Prostate gland (tissue), 2 donors: Measurements from ENCODE around the gene ARF3. TPM values are rescaled to one million over a fixed set of nuclear protein-coding genes. Genes with fewer than 3 reads are reported as not detected.

Source experiments
- DNase-seq: peaks from one replicate; pipeline ENCODE4 v3.0.0-alpha.2; 2019; ENCODE audit warnings: low spot score
- H3K27ac ChIP-seq, 2 donors: fragments of 200-600 bp; sonication (generic); 2 replicates each; pipeline ENCODE4 v1.5.1; 2017 to 2019
- H3K27me3 ChIP-seq: fragments of 200-600 bp; sonication (generic); replicated peaks from 2 replicates; pipeline ENCODE4 v1.5.1; 2019; ENCODE audit not compliant: insufficient read depth
- H3K36me3 ChIP-seq, 2 donors: fragments of 200-600 bp; sonication (generic); 1 replicate in 1 of 2; 2 replicates in 1 of 2; pipeline versions ENCODE4 v1.5.1 to v1.8.1; 2017 to 2019
- H3K4me1 ChIP-seq: fragments of 200-600 bp; sonication (generic); replicated peaks from 2 replicates; pipeline ENCODE4 v1.5.1; 2019
- H3K4me3 ChIP-seq, 2 donors: fragments of 200-600 bp; sonication (generic); 2 replicates each; pipeline ENCODE4 v1.5.1; 2017 to 2019
- H3K9me3 ChIP-seq: fragments of 200-600 bp; sonication (generic); 2 replicates; pipeline ENCODE4 v1.5.1; 2017
- POLR2A ChIP-seq: fragments of 450-650 bp; IDR thresholded peaks from one replicate; pipeline ENCODE4 v1.6.1; 2016; ENCODE audit warnings: antibody characterized with exemption, mild to moderate bottlenecking
- POLR2AphosphoS5 ChIP-seq: sonication (generic); formaldehyde crosslinking; IDR thresholded peaks from one replicate; pipeline ENCODE4 v1.6.1; 2017; ENCODE audit warnings: antibody characterized with exemption
- WGBS: methylation state at CpG from one replicate; pipeline ENCODE4 v1.1.5; 2018; 5-methylcytosine and 5-hydroxymethylcytosine counted together
- intact Hi-C: fragments of 100-400 bp; cut with DNase I; formaldehyde crosslinking; loops from one replicate; pipeline ENCODE4 v1.14.2; 2022
- total RNA-seq, 2 donors: library from RNA; depleted of rRNA; stranded (reverse); fragments of >200 nt; gene quantifications; one replicate each; pipeline ENCODE4 v1.1.0, GENCODE V29; 2016
- TF ChIP-seq, protein P1 (sequence below), 4 experiments: fragments of 200-600 bp in 2 of 4; fragments of 450-650 bp in 2 of 4; sonication (generic) in 2 of 4; IDR thresholded peaks; 1 replicate in 3 of 4; 2 replicates in 1 of 4; pipeline ENCODE4 v1.5.1; 2016 to 2019; ENCODE audit warnings: antibody characterized with exemption in 4 of 4, mild to moderate bottlenecking in 2 of 4, moderate library complexity in 2 of 4

Gene ARF3
- total RNA-seq, 2 donors from 2014 or later = 87.6 to 92.4 TPM

DNA sequence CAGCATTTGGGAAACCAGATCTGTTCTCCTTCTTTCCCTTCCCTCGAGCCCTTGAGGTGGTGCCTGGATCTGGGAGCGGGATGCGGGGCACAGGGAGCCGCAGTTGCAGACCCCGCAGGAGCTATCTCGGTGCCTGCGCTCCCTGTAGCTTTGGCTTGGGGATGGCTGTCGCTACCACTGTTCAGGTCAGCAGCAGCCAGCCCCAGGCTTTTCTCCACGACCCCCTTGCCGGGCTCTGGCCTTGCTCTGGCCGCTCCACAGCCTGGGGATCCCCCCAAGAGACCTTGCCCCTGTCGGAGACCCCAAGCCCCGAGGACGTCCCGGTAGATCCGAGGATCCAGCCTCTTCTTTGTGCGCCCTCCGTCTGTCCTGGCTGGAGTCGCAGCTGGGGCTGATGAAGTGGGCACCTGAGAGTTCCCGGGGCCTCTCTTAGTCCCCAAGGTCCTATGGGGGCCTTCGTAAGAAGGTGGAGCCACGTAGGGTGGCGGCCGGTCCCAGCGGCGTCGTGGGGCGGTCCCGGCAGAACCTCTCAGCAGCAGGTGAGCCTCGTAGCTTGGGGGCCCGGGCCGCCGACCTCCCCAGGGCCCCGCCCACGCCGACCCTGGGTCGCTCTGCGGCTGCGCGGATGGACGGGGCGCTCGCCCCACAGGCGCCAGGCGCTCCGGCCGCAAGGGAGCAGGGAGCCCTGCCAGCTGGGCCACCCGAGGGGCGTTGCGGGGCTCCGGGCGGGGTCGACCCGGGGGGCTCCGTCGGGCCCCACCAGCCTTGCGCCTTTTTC, 40.6 kb upstream of the ARF3 start:
- intact Hi-C loops = loop anchor here (5.0 kb wide), 1 partner anchor 146 kb away; the partner anchor contains the start of gene DDX23
- 9% methylated on average over 54 of the region's 57 CpGs for WGBS
- H3K4me1 ChIP-seq = peaks cover 19% of the 10 kb centered on the region
- peak overlapping the region; percentile 25 to 31 for H3K4me3 ChIP-seq
- DNase-seq = no peak
- H3K27me3 ChIP-seq = peaks cover 3% of the 10 kb centered on the region
- no peaks in the 10 kb centered on the region for H3K36me3 ChIP-seq
- H3K9me3 ChIP-seq = no peaks in the 10 kb centered on the region
- TF ChIP-seq POLR2AphosphoS5 (no peak), POLR2A (no peak)
- TF ChIP-seq, protein P1, sequence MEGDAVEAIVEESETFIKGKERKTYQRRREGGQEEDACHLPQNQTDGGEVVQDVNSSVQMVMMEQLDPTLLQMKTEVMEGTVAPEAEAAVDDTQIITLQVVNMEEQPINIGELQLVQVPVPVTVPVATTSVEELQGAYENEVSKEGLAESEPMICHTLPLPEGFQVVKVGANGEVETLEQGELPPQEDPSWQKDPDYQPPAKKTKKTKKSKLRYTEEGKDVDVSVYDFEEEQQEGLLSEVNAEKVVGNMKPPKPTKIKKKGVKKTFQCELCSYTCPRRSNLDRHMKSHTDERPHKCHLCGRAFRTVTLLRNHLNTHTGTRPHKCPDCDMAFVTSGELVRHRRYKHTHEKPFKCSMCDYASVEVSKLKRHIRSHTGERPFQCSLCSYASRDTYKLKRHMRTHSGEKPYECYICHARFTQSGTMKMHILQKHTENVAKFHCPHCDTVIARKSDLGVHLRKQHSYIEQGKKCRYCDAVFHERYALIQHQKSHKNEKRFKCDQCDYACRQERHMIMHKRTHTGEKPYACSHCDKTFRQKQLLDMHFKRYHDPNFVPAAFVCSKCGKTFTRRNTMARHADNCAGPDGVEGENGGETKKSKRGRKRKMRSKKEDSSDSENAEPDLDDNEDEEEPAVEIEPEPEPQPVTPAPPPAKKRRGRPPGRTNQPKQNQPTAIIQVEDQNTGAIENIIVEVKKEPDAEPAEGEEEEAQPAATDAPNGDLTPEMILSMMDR (IDR thresholded peaks at IDR 0.05) = no peak
- no peak overlapping the region for H3K27ac ChIP-seq

DNA sequence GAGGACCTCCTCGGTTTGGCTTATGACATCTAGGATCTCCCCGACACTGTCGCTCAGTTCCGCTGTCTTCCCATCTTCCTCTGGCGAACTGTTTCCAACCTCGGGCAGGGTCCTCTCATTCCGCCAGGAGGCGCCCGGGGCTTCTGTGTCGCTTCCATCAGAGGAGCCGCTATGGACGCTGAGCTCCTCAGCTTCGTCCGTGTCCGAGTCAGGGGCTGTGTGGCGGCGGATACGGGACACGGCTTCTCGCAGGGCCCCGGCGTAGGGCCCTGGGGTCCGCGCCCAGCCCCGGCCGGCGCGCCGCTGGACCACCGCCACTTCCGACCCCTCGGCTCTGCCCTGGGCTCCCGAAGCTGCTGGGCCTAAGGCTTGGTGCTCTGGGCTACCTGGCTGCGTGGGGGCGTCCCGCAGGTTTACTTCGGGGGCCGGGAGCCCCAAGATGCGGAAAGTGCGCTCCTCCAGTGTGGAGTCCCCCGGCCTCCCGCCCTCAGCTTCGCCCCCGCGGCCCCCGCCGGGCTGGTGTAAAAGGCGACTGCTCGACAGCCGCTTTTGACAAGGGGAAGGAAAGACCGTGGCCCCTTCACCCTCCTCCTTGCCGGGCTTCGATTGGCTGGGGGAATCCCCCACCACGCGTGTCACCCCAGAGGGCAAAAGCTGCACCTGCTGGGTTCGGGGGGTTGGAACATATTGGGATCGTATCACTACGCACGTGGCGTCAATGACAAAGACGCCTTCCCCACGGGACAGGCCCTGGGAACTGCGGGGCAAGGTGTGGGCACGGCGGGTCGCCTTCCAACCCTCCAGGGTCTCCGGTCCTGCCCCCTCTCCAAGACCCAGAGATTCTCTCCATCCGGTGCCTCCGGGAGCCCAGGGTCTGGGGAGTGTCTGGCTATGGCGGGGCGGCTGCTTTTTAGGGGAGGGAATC, 39.8 kb upstream of the ARF3 start:
- 9% methylated on average over 71 of the region's 71 CpGs for WGBS
- H3K27ac ChIP-seq = no peak overlapping the region
- H3K4me1 ChIP-seq = peaks cover 19% of the 10 kb centered on the region
- peak; percentile 69 for DNase-seq
- no peaks in the 10 kb centered on the region for H3K9me3 ChIP-seq
- peak overlapping the region; percentile 18 to 30 for H3K4me3 ChIP-seq
- TF ChIP-seq, protein P1 (IDR thresholded peaks at IDR 0.05) = peak in 3 of 4 experiments; percentile 50 to 72 (median 60)
- TF ChIP-seq POLR2AphosphoS5 = no peak
- peaks cover 3% of the 10 kb centered on the region for H3K27me3 ChIP-seq
- intact Hi-C loops = loop anchor here (5.0 kb wide), 1 partner anchor 145 kb away; the partner anchor contains the start of gene DDX23
- H3K36me3 ChIP-seq = no peaks in the 10 kb centered on the region

DNA sequence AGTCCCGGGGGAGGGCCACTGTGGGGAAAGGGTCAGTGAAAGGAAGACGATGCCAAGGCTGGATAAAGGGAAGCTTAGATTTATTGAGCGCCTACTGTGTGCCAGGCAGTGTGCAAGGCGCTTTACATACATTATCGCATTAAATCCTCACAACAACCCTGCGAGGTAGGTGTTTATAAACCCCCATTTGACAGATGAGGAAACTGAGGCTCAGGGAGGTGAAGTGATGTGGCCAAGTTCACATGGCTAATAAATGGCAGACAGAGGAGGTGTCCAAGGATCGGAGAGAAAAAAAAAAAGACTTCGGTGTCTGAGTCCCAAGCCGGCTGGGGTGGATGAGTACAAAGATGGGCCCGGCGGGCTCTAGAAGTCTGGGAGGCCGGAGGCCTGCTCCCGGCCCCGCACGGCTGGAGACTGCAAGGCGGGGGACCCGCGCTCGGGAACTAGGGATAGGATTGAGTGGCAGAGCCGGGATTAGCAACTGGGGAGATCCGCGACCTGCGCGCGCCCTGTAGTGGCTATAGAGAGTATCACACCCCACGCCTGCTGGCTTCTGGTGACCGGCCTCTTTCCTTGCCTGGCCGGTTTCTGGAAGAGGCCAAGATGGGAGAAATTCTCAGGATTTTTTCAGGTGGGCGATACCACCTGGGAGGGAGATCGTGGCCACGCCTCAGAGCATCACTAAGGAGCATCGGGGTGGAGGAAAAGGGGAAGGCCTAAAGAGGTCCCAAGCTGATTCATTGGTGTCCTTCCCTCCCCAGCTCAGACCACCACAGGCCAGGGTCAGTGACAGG, 38.0 kb upstream of the ARF3 start:
- intact Hi-C loops = loop anchor here (5.0 kb wide), 1 partner anchor 143 kb away; the partner anchor contains the start of gene DDX23
- TF ChIP-seq POLR2AphosphoS5 (peak; percentile 24), POLR2A (no peak)
- TF ChIP-seq, protein P1 (IDR thresholded peaks at IDR 0.05) = peak; percentile 45 to 85 (median 70)
- Histone ChIP-seq H3K9me3 (no peaks in the 10 kb centered on the region), H3K36me3 (no peaks in the 10 kb centered on the region), H3K4me3 (no peak overlapping the region), H3K27ac (no peak overlapping the region), H3K27me3 (peaks cover 3% of the 10 kb centered on the region), H3K4me1 (peaks cover 19% of the 10 kb centered on the region)
- peak; percentile 77 for DNase-seq
- WGBS = 5% methylated on average over 32 of the region's 32 CpGs

DNA sequence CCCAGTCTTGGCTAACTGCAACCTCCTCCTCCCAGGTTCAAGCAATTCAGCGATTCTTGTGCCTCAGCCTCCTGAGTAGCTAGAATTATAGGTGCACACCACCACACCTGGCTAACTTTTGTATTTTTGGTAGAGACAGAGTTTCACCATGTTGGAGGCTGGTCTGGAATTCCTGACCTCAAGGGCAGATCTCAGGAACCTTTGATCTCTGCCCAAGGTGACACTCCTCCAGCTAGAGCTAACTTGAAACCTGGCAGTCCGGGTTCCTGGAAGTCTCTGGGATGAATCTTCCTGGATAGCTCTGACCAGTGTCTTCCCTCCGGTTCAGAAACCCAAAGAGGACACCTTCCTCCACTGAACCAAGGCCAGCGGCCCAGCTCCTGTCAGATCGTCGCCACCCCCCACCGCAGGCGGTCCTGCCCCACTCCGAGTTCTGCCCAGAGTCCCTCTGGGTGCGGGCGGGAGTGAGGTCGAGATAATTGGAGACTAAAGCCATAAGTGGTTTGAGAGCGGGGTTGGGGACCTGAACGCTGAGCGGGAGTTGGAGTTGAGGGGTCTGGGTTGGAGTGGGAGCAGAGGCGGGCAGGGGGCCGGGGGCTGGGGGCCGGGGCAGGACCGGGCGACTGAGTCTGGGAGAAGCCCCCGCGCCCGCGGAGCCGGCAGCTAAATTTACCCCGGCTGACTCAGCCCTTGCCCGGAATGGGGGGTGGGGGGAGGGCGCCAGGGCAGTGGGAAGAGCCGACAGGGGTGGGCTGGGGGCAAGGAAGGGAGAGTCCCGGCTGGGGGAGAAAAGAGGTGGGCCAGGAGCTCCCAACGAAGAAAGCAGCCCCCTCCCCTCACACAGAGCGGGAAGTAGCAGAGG, 37.2 kb upstream of the ARF3 start:
- no peak for DNase-seq
- Histone ChIP-seq H3K4me3 (no peak overlapping the region), H3K27ac (no peak overlapping the region), H3K9me3 (no peaks in the 10 kb centered on the region), H3K4me1 (peaks cover 13% of the 10 kb centered on the region), H3K27me3 (no peaks in the 10 kb centered on the region), H3K36me3 (no peaks in the 10 kb centered on the region)
- TF ChIP-seq, protein P1 (IDR thresholded peaks at IDR 0.05) = no peak
- TF ChIP-seq POLR2A (no peak), POLR2AphosphoS5 (no peak)
- intact Hi-C loops = loop anchor here (5.0 kb wide), 1 partner anchor 142 kb away; the partner anchor contains the start of gene DDX23
- 23% methylated on average over 29 of the region's 32 CpGs for WGBS
